ENCODE data around the gene EIF3I.

The EIF3I gene

DNA sequence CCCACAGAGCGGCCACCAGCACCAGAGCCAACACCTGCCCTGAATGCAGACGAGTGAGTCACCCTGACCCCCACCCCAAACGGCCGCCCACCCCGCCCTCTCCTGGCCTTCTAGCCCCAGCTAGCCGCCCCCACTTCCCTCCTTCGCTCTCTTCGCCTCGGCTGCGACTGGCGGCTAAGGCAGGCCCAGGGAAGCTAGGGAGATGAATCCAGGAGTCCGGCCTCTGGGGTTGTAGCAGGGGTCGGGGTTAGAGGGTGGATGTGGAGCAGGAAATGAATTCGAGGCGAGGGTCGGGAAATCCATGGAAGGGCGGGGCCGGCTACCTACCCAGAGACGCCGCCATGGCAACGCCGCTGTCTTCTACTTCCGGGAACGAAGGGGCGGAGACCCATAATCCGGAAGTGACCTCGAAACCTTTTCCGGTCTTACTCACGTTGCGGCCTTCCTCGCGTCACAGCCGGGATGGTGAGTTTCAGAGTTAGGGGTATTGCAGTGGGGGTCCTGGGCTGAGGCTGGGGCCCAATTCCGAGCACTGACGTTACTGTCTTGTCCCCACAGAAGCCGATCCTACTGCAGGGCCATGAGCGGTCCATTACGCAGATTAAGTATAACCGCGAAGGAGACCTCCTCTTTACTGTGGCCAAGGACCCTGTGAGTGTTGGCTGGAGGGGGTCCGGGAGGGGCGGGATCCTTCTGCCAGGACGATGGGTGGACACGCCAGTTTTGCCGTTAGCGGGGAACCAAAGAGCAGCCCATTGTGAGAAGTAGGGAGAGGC, at the start of gene EIF3I, which contains the start of gene TMEM234:
Gene EIF3I (plus strand): TSS at position 428 of the 776 bp plus-strand sequence. CDS start 35 bp downstream, at position 463.
Gene TMEM234 (minus strand): TSS at position 374 of the 776 bp plus-strand sequence. CDS start 31 bp downstream, at position 343.
- peak; percentile 54 for DNase-seq (ENCODE audit: low read depth, low spot score)
- H3K27ac ChIP-seq, result peak within 1 kb of the TSS; percentile 72

DNA sequence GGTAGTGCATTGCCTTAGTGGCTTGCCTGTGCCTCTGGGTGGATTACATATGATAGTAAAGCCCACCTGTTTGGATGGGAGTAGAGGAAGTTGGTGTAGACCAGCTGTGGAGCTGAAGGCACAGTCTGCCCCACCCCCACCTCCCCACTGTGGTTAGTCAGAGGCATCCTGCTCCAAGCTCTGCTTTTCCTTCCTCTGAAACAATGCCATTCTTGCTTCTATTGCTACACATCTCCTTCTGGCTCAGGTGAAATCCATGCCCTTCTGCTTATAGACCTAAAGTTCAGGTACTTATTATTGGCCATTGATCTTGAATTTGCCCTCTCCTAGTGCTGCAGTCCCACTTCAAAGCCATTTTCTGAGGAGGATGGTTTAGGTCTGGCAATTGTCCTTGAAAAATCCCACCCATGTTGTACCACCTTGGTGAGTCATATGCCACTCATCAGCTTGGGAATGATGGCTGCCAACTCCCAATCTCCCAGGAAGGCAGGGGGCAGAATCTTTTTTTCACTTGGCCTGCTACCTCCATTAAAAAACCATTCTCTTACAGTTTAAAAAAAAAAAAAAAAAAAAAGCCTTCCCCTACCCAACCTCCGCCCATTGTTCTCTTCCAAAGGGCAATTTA, 49.5 kb upstream of the EIF3I start:
- DNase-seq (ENCODE audit: low read depth, low spot score), result no peak
- peak overlapping the region; percentile 55 for H3K27ac ChIP-seq

DNA sequence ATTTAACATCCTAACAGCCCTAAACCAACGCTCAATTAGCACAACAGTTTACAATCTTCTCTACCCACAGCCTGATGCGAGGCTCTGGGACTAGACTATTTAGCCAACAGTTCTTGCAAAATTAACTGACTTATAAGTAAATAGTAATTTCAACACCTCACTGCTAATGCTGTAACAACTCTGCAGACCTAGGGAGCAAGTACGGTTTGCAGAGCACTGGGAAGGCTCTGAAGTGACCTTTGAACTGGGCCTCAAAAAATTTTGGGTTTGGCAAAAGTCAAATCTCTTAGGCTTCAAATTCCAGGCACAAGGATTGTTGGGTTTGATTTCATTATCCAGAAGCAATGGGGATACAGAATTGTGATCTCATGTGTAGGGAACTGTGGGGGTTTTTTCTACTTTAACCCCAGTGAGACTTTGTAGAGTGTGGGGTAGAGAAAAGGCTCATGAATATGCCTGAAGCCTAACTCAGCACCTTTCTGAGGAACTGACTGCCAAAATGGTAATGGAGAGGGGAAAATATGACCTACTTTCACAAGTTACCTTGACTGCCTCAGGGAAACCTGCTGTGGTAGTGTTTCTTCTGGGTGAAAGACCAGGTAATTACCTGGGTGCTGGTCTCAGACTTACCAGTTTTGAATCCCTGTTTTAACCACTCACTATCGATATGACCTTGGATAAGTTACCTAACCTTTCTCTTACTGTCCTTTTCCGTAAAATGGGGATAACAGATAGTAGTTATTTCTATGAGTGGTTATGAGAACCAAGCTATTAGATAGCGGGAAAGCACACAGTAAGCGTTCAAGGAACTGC, 43.6 kb upstream of the EIF3I start:
- H3K27ac ChIP-seq, result peak overlapping the region; percentile 88

DNA sequence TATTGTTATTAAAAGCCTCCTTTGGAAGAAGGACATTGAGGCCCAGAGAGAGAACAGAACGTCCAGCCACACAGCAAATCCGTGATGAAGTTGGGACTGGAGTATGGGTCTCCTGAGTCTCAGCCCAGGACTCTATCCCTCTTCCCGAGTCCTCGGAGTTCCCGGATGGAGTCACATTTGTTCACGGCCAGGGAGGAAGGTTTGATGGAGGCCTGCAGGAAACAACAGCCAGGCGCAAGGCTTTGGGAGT, 43.1 kb upstream of the EIF3I start:
- DNase-seq (ENCODE audit: low read depth, low spot score), result no peak
- peak overlapping the region; percentile 88 for H3K27ac ChIP-seq

More for the DNA sequence above, 43.6 kb upstream of the EIF3I start:
- no peak for DNase-seq (ENCODE audit: low read depth, low spot score)

DNA sequence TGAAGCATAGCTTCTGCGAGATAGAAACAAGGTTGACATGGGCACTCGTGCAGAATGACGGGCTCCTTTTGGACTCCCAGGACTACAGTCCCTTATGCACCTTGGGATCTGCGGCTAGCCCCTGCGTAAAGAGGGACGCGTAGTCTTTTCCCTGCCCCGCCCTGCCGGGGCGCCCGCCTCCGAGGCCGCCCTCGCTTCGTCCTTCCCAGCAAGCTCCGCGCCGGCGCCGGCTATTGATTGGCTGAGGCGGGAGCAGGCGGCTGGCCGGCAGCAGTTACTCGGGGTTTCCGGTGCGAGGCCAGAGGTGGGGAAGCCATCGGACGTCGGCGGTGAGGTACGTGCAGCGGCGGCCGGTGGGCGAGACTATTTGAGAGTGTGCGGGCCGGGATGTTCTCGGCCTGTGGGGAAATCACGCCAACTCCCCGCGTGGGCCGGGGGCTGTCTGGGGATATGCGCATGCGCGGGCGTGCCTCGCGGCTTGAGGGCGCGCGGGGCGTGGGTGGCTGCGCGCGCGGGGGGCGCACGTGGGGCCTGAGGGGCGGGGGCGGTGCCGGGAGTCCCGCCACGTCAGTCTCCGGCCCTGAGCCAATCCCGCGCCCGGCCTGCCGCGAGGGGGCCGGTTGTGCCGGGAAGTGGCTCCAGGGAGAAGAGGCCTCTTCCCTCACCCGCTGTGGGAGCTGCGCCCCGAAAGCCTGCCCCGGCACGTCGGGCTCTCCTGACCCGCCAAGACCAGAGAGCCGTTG, 42.6 kb upstream of the EIF3I start, which contains the start of gene TXLNA:
Gene TXLNA (plus strand): TSS at position 233 of the 743 bp plus-strand sequence. CDS start 671 bp downstream, outside the sequence.
- DNase-seq (ENCODE audit: low read depth, low spot score), result no peak
- H3K27ac ChIP-seq, result peak within 1 kb of the TSS; percentile 88

DNA sequence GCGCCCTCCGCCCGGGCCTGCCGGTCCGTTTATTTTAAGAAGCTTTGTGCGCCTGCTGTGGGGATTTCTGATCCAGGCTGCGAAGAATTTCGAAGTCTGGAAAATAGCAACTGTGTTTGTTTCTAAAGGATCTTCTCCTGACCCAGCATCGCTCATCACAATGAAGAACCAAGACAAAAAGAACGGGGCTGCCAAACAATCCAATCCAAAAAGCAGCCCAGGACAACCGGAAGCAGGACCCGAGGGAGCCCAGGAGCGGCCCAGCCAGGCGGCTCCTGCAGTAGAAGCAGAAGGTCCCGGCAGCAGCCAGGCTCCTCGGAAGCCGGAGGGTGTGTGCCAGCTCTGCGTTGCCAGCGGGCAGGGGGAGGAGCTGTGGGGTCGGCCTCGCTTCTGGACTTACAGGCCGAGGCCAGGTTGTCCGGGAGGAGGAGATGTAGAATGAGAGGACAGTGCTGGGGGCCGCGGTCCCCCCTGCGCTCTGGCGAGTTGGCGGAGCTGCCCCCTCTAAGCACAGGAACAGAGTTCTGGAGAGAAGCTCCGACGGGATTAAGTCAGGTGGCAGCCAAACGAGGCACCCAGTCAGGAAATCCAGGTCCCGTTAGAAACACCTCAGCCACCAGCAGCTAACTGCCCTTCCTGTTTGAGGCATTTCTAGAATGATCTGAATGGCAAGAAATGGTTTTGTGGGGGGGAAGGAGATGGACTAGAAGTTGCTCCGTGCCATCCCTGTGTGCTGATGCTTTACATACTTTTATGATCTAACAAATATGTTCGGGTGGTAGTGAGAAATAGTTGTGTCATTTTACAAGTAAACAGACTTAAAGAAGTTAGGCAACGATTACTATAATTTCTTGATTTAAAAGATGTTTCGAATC, 41.8 kb upstream of the EIF3I start:
- DNase-seq (ENCODE audit: low read depth, low spot score), result no peak
- H3K27ac ChIP-seq, result peak overlapping the region; percentile 88

DNA sequence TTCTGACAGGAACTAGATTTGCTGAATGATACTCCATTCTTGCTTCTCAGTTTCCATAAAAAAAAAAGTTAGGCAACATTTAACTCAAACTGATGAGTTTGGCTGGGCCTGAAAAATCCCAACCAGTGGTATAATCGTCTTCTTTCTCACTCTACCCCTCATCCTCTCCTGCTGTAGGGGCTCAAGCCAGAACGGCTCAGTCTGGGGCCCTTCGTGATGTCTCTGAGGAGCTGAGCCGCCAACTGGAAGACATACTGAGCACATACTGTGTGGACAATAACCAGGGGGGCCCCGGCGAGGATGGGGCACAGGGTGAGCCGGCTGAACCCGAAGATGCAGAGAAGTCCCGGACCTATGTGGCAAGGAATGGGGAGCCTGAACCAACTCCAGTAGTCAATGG, 41.1 kb upstream of the EIF3I start:
- H3K27ac ChIP-seq, result peak overlapping the region; percentile 88
- no peak for DNase-seq (ENCODE audit: low read depth, low spot score)

DNA sequence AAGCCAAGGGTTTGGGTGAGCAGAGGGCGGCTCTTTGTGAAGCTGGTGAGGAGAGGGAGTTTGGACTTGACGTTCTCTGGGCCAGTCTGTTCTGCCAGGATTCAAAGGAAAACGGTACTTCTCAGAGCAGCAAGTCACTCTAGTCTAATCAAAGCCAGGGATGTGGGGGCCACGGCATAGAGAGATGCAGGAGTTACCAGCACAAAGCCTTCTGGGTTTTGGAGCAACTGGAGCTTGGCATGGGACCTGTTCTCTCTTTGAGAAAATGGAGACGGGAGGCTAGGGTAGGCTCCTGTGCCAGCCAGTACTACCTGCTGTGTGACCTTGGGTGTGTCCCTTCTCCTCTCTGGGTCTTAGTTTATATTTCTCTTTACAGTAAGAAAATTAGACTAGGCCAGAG, 40.6 kb upstream of the EIF3I start:
- peak overlapping the region; percentile 88 for H3K27ac ChIP-seq
- DNase-seq (ENCODE audit: low read depth, low spot score), result no peak

DNA sequence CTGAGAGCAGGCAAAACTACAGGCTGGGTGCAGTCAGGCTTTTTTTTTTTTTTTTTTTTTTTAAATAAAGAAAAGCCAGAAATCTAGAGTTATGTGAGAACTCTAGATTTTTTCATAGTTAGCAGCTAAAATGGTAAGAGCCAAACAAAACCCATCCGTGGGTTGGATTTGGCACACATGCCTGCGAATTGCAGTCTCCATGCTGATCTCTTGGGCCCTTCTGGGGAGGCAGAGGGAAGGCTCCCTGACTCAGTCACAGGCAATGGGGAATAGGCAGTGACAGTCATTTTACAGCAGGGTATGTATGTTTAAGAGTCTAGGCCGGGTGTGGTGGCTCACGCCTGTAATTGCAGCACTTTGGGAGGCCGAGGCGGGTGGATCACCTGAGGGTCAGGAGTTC, 40.1 kb upstream of the EIF3I start:
- DNase-seq (ENCODE audit: low read depth, low spot score), result no peak
- H3K27ac ChIP-seq, result no peak overlapping the region

DNA sequence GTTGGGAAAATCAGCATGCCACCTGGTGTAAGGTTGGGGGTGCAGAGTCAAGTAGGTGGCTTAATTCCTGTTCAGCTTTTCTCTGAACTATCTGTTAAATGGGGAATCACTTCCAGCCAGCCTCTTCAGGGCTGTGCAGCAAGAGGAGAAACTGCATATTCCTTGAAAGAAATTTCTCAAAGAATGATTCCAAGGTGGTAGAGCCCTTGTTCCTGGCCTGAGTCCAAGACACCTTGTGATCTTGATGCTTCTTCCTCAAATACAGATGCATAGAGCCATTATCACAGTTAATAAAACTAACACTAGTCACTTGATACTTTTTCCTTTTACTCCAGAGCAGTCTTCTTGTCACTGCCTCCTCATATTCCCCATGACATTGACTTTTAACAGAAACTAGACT, 37.6 kb upstream of the EIF3I start:
- no peak overlapping the region for H3K27ac ChIP-seq
- no peak for DNase-seq (ENCODE audit: low read depth, low spot score)

DNA sequence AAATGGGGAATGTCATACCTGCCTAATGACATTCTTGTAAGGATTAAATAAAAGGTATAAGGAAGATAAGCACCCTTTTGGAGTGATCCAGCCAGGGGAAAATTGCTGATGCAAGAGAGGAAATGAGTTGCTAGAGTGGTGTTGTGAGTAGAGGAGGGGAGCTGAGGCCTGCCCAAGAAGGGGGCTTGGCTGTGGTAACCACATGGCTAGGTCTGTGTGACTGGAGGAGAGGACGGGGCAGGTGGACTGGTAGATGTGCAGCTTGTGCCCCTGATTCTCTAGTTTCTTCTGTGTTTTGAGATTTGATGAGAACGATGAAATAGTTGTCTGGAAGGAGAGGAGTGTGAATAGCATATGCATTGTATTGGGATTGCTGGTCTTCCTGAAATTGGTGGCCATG, 36.1 kb upstream of the EIF3I start:
- no peak for DNase-seq (ENCODE audit: low read depth, low spot score)
- H3K27ac ChIP-seq, result peak overlapping the region; percentile 56

DNA sequence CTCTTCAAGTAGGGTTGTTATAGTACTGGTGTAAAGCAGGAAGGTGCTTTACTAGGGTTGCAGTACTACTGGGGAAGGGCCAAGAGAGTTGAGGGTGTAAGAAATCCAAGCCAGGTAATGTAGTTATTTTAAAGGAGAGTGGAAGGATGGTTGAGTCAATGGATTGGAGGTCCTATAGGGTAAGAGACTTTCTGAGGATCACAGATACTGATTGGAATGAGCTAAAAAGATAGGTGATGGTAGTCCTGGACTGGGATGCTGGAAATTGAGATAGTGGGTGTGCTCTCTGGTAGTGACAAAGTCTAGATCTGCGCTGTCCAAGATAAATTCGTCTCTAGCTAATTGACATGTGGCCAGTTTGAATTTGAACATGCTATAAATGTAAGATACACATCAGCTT, 35.7 kb upstream of the EIF3I start:
- H3K27ac ChIP-seq, result peak overlapping the region; percentile 56

DNA sequence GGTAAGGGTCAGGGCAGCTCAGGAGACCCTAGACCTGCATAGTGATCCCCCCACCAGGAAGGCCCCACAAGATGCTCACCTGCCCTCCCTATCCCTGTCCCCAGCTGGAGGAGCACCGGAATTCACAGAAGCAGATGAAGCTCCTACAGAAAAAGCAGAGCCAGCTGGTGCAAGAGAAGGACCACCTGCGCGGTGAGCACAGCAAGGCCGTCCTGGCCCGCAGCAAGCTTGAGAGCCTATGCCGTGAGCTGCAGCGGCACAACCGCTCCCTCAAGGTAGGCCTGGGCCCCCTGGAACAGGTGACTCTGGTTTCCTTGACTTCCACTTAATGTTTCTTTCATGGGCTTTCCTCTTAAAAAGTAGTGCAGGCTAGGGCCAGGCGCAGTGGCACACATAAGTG, 34.4 kb upstream of the EIF3I start:
- H3K27ac ChIP-seq, result no peak overlapping the region
- no peak for DNase-seq (ENCODE audit: low read depth, low spot score)

More for the DNA sequence above, 35.7 kb upstream of the EIF3I start:
- DNase-seq (ENCODE audit: low read depth, low spot score), result no peak

DNA sequence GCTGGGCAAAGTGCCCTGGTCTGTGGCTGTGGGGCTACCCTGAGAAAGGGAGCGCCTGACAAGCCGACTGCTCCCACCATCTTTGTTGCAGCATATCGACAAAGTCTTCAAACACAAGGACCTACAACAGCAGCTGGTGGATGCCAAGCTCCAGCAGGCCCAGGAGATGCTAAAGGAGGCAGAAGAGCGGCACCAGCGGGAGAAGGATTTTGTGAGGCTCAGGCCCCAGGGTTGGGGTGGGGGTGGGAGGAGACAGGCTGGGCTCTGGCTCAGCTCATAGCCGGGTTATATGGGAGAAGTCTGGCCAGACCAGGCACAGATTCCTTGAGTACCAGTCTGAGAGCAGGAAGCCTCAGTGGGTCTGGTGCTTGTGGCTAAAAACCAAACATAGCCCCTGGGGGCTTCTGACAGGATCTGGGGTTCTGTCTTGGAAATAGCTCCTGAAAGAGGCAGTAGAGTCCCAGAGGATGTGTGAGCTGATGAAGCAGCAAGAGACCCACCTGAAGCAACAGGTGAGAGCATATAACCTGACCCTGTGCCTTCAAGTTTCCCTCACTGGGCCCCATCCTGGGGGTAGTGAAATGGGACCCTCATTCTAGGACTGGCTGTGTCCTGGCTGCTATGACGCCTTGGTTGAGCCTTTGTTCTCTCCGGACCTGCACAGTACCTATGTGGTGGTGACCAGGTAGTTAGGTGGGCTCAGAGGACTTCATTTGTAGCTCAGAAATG, 29.8 kb upstream of the EIF3I start:
- DNase-seq (ENCODE audit: low read depth, low spot score), result no peak
- H3K27ac ChIP-seq, result no peak overlapping the region

DNA sequence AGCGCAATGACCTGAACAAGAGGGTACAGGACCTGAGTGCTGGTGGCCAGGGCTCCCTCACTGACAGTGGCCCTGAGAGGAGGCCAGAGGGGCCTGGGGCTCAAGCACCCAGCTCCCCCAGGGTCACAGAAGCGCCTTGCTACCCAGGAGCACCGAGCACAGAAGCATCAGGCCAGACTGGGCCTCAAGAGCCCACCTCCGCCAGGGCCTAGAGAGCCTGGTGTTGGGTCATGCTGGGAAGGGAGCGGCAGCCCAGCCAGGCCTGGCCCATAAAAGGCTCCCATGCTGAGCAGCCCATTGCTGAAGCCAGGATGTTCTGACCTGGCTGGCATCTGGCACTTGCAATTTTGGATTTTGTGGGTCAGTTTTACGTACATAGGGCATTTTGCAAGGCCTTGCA, 27.2 kb upstream of the EIF3I start:
- no peak for DNase-seq (ENCODE audit: low read depth, low spot score)
- no peak overlapping the region for H3K27ac ChIP-seq

DNA sequence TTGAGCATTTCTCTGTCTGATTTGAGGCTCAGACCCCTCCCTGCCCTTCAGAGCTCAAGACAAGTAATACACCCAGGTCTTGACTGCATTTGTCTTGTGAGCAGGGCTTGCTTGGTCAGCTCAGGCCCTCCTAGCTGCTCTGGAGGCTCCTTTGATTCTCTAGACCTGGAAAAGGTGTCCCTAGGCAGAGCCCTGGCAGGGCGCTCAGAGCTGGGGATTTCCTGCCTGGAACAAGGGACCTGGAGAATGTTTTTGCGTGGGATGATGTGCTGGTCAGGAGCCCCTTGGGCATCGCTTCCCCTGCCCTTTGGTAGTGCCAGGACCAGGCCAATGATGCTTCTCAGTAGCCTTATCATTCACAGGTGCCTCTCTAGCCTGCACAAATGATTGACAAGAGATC, 26.7 kb upstream of the EIF3I start:
- no peak for DNase-seq (ENCODE audit: low read depth, low spot score)
- H3K27ac ChIP-seq, result no peak overlapping the region

DNA sequence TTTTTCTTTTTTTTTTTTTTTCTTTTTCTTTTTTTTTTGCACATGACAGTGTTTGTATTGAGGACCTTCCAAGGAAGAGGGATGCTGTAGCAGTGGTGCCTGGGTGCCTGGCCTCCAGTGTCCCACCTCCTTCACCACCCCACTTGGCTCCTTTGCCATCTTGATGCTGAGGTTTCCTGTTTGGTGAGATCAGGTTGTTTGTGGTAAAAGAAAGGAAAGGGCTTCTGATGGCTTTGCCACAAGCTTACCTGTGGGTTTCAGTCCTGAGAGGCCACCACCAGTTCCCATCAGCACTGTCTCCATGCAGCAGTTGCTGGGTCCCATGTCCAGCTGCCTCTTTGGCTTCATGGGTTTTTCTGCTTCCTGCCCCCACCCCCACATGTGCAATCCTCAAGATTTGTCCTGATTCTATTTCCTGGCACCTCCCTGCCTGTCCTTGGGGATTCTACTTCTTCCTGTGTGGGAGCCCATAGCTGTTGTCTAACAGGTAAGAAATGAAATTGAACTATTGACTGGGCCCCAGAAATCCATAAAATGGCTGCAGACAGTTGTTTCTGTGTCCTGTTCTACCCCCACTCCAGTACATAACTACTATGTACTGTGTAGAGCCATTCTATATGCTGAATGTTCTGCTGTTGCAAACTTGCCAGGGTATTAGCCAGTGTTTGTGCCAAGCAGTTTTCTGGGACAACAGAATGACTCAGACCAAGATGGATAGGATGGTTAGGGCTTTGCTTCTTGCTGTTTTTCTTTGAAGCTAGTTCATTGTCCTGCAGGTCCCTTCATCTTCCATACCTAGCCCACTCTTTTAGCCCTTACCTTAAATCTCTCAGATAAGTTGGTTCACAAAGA, 26.0 kb upstream of the EIF3I start:
- no peak for DNase-seq (ENCODE audit: low read depth, low spot score)
- H3K27ac ChIP-seq, result no peak overlapping the region

DNA sequence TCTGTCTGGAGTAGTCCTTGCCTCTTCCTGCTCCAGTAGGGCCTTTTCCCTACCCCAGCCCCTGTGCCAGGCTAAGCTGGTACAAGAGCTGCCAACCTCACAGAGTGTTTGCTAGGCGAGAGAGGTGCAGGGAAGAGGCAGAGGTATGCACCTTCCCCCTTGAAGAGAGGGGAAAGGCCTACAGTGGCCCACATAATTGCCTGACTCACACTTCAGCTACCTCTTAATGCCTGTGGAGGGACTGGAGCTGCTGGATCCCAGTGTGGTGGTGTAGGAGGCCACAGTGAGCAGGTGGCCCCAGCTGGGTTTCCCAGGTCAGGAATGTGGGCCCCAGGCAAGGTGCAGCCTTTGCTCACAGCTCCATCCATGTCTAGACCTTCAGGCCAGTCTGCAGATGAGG, 25.1 kb upstream of the EIF3I start:
- no peak overlapping the region for H3K27ac ChIP-seq
- no peak for DNase-seq (ENCODE audit: low read depth, low spot score)
